OCI-LY7 (cell line): Measurements from ENCODE around the gene KRTAP5-8. TPM values are rescaled to one million over a fixed set of nuclear protein-coding genes. Genes with fewer than 3 reads are reported as not detected.
"Not testable (repeated sequence)": the region's sequence is repeated elsewhere in the genome, so short reads cannot be mapped to it uniquely, and the experiment has no call there.

Experiments
- Bru-seq: library from RNA; stranded (reverse); fragments of 400-500 nt; gene quantifications from one replicate; lab custom pipeline; 2021; lab: Mats Ljungman, UMichigan
- BruChase-seq, 2 experiments: library from RNA; stranded (reverse); fragments of 400-500 nt; gene quantifications; one replicate each; lab custom pipeline; 2021; lab: Mats Ljungman, UMichigan
- BruUV-seq: library from RNA; stranded (reverse); fragments of 400-500 nt; replicated peaks from 2 replicates; lab custom pipeline; 2021; lab: Mats Ljungman, UMichigan
- CTCF ChIA-PET: fragments of 300-600 bp; sonication (Branson Sonifier 250); formaldehyde crosslinking; loops from one replicate; lab custom pipeline; 2022; ENCODE audit warnings: antibody characterized with exemption; ENCODE audit not compliant: unreplicated experiment; lab: Charles Lee
- POLR2A ChIA-PET: fragments of 300-600 bp; sonication (Branson Sonifier 250); formaldehyde crosslinking; loops from one replicate; lab custom pipeline; 2022; ENCODE audit warnings: antibody characterized with exemption; lab: Charles Lee
- DNase-seq: peaks from one replicate; pipeline ENCODE4 v3.0.0-alpha.2; 2015; ENCODE audit warnings: low spot score
- H2AFZ ChIP-seq: fragments of 200-600 bp; sonication (generic), shearing (Covaris generic); 2 replicates; pipeline ENCODE4 v1.6.1; 2014; ENCODE audit warnings: mild to moderate bottlenecking, antibody characterized with exemption, low read length, moderate library complexity
- H3K27ac ChIP-seq: fragments of 200-600 bp; sonication (generic); 2 replicates; pipeline ENCODE4 v1.5.1; 2014; ENCODE audit warnings: mixed run types, low read depth, mild to moderate bottlenecking, moderate library complexity, low read length, inconsistent platforms; ENCODE audit not compliant: poor library complexity, severe bottlenecking
- H3K36me3 ChIP-seq: fragments of 200-600 bp; sonication (generic); 2 replicates; pipeline ENCODE4 v1.6.1; 2014; ENCODE audit warnings: mild to moderate bottlenecking, antibody characterized with exemption, low read length, moderate library complexity, mixed read lengths; ENCODE audit not compliant: insufficient read depth
- H3K4me1 ChIP-seq: fragments of 200-600 bp; sonication (generic); 2 replicates; pipeline ENCODE4 v1.5.1; 2014; ENCODE audit warnings: mild to moderate bottlenecking, low read length; ENCODE audit not compliant: insufficient read depth, poor library complexity, severe bottlenecking
- H3K4me2 ChIP-seq: fragments of 200-600 bp; sonication (generic); 2 replicates; pipeline ENCODE4 v1.6.1; 2014; ENCODE audit warnings: mild to moderate bottlenecking, low read length
- H3K4me3 ChIP-seq: fragments of 200-600 bp; sonication (generic); 2 replicates; pipeline ENCODE4 v1.5.1; 2014; ENCODE audit warnings: mild to moderate bottlenecking, low read depth, low read length; ENCODE audit not compliant: poor library complexity, severe bottlenecking
- H3K79me2 ChIP-seq: fragments of 200-600 bp; sonication (generic); 2 replicates; pipeline ENCODE4 v1.6.1; 2016; ENCODE audit warnings: low read depth, mild to moderate bottlenecking, low read length, moderate library complexity, mixed read lengths; ENCODE audit not compliant: insufficient read depth
- H3K9me2 ChIP-seq: fragments of 200-600 bp; sonication (generic); 2 replicates; pipeline ENCODE4 v1.6.1; 2016; ENCODE audit warnings: mild to moderate bottlenecking, low read length, mixed read lengths; ENCODE audit not compliant: insufficient read depth
- H3K9me3 ChIP-seq: fragments of 200-600 bp; sonication (generic); 2 replicates; pipeline ENCODE4 v1.6.1; 2014; ENCODE audit warnings: mild to moderate bottlenecking, mixed run types, low read length, mixed read lengths
- H4K20me1 ChIP-seq: fragments of 200-600 bp; sonication (generic); 2 replicates; pipeline ENCODE4 v1.6.1; 2014; ENCODE audit warnings: mild to moderate bottlenecking, antibody characterized with exemption, low read length, moderate library complexity, mixed read lengths; ENCODE audit not compliant: insufficient read depth
- EZH2phosphoT487 ChIP-seq: fragments of 200-600 bp; sonication (generic); IDR thresholded peaks from 2 replicates; pipeline ENCODE4 v1.6.1; 2018; ENCODE audit warnings: low read depth, borderline replicate concordance, mild to moderate bottlenecking, mixed run types, antibody characterized with exemption, low read length, moderate library complexity, mixed read lengths
- intact Hi-C: fragments of 100-400 bp; cut with micrococcal nuclease; formaldehyde crosslinking; loops from one replicate; pipeline ENCODE4 v1.10.0; 2022; ENCODE audit not compliant: unreplicated experiment
- long read RNA-seq: library from polyadenylated mRNA; stranded (forward); transcript quantifications from one replicate; pipeline ENCODE4 v2.0.0, GENCODE V29; 2022
- total RNA-seq, 2 experiments: library from RNA; depleted of rRNA in 1 of 2; stranded (reverse); fragments of >200 nt in 1 of 2; shearing (Covaris generic) in 1 of 2; gene quantifications; 2 replicates each; pipeline ENCODE4 v1.2.3, GENCODE V29; 2014 to 2022
- TF ChIP-seq, protein P1 (sequence below): fragments of 200-600 bp; sonication (generic); conservative IDR thresholded peaks from 2 replicates; pipeline ENCODE4 v1.5.1; 2014; ENCODE audit warnings: mild to moderate bottlenecking, antibody characterized with exemption, low read length, moderate library complexity, mixed read lengths

The KRTAP5-8 gene, protein sequence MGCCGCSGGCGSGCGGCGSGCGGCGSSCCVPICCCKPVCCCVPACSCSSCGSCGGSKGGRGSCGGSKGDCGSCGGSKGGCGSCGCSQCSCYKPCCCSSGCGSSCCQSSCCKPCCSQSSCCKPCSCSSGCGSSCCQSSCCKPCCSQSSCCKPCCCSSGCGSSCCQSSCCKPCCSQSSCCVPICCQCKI
- total RNA-seq (2014; rRNA removed; shearing (Covaris generic)) (not detected in 2 replicates), total RNA-seq (2022) (not detected in 2 replicates), Bru-seq, nascent RNA (not detected), BruChase-seq, experiment 1, labeled RNA remaining after a 6-hour chase (not detected), BruChase-seq, experiment 2, labeled RNA remaining after a 2-hour chase (not detected)
- long read RNA-seq: 0 reads

DNA sequence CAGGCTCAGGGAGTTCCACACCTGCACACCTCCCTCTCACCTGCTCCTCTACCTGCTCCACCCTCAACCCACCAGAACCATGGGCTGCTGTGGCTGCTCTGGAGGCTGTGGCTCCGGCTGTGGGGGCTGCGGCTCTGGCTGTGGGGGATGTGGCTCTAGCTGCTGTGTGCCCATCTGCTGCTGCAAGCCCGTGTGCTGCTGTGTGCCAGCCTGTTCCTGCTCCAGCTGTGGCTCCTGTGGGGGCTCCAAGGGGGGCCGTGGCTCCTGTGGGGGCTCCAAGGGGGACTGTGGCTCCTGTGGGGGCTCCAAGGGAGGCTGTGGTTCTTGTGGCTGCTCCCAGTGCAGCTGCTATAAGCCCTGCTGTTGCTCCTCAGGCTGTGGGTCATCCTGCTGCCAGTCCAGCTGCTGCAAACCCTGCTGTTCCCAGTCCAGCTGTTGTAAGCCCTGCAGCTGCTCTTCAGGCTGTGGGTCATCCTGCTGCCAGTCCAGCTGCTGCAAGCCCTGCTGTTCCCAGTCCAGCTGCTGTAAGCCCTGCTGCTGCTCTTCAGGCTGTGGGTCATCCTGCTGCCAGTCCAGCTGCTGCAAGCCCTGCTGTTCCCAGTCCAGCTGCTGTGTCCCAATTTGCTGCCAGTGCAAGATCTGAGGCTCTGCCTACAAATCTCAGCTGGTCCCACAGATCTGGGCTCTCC is at the start of gene KRTAP5-8:
KRTAP5-8 (plus strand) TSS at position 49 of the 689 bp plus-strand sequence; CDS start at position 80, 31 bp downstream.
- H2AFZ ChIP-seq, BruUV-seq, H3K79me2 ChIP-seq, DNase-seq, CTCF ChIA-PET, H3K4me2 ChIP-seq, intact Hi-C loops, H3K4me3 ChIP-seq, H3K9me2 ChIP-seq, POLR2A ChIA-PET, H3K27ac ChIP-seq, H3K4me1 ChIP-seq, H4K20me1 ChIP-seq, H3K36me3 ChIP-seq, H3K9me3 ChIP-seq: not testable (repeated sequence)

DNA sequence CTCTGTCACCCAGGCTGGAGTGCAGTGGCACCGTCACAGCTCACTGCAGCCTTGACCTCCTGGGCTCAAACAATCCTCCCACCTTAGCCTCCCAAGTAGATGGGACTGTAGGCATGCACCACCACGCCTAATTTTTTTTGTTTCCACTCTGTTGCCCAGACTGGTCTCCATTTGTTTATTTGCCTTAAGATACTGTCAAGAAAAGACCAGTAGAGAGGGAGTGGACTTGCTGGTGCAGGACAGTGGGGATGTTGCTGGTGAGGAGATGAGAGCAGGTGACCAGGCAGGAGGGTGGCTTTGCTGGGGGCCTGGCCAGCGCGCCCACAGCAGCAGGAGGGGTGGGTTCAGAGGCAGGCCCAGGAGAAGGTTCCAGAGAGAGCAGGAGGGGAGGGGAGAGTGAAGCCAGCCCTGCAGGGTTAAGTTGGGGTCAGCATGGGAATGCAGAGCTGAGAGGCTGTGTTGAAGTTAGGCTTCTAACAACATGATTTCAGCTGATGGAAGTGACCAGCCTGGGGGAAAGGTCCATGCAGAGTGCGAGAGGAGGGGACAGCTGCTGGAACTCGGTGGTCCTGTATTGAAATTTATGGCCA is 49.0 kb upstream of the KRTAP5-8 start:
- Histone ChIP-seq H3K36me3 (peaks cover 12% of the 10 kb centered on the region; the same call in 1 of the 2 replicates), H3K9me2 (no peaks in the 10 kb centered on the region), H3K79me2 (no peaks in the 10 kb centered on the region), H3K4me3 (no peak overlapping the region), H3K27ac (no peak overlapping the region), H4K20me1 (no peaks in the 10 kb centered on the region), H3K4me1 (no peaks in the 10 kb centered on the region), H3K4me2 (no peak overlapping the region), H2AFZ (no peak overlapping the region), H3K9me3 (no peaks in the 10 kb centered on the region)
- POLR2A ChIA-PET: no interaction called here
- no TSS peak for BruUV-seq
- no peak for DNase-seq
- intact Hi-C loops: no loop called here
- CTCF ChIA-PET: no interaction called here
- TF ChIP-seq EZH2phosphoT487: no peak
- TF ChIP-seq, protein P1, sequence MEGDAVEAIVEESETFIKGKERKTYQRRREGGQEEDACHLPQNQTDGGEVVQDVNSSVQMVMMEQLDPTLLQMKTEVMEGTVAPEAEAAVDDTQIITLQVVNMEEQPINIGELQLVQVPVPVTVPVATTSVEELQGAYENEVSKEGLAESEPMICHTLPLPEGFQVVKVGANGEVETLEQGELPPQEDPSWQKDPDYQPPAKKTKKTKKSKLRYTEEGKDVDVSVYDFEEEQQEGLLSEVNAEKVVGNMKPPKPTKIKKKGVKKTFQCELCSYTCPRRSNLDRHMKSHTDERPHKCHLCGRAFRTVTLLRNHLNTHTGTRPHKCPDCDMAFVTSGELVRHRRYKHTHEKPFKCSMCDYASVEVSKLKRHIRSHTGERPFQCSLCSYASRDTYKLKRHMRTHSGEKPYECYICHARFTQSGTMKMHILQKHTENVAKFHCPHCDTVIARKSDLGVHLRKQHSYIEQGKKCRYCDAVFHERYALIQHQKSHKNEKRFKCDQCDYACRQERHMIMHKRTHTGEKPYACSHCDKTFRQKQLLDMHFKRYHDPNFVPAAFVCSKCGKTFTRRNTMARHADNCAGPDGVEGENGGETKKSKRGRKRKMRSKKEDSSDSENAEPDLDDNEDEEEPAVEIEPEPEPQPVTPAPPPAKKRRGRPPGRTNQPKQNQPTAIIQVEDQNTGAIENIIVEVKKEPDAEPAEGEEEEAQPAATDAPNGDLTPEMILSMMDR: no peak

DNA sequence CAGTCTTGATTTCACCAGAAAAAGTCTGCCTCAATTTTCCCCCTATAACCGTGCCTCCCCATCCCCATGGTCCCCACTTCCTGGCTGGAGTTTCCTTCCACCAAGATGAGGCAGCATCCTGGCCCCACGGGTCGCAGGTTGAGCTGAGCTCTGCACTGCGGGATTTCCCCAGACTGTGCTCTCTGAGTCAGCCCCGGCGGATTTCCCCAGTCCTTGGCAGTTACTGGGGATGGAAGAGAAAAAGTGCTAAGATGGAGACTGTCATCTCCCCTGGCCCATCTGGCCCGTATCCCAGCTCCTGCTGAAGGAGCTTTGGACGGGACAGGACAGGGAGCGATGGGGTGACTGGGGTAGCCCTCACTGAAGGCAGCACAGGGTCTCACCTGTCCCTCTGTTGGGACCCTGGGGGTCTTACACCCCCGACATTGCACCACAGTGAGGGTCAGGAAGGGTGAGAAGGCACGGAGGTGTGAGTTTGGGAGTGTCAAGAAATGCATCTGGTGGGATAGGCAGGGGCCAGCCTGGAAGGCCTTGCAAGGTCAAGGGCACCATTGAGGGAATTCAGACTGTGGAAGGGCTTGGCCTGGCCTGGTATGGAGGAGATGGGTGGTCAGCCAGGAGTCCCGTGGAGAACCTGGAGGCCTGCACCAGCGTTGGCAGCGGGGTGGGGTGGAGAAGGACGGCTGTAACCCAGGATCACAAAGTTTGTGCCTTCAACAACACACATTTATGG is 48.3 kb upstream of the KRTAP5-8 start:
- Histone ChIP-seq H3K9me3 (no peaks in the 10 kb centered on the region), H4K20me1 (no peaks in the 10 kb centered on the region), H3K36me3 (peaks cover 10% of the 10 kb centered on the region; the same call in 1 of the 2 replicates), H2AFZ (no peak overlapping the region), H3K9me2 (no peaks in the 10 kb centered on the region), H3K4me3 (no peak overlapping the region), H3K27ac (no peak overlapping the region), H3K4me2 (no peak overlapping the region), H3K4me1 (no peaks in the 10 kb centered on the region), H3K79me2 (no peaks in the 10 kb centered on the region)
- POLR2A ChIA-PET: no interaction called here
- intact Hi-C loops: no loop called here
- CTCF ChIA-PET: no interaction called here
- no peak for DNase-seq
- TF ChIP-seq, protein P1: no peak
- TF ChIP-seq EZH2phosphoT487: no peak
- no TSS peak for BruUV-seq
